HEK293 (cell line): ENCODE data around the gene MBD3L2.

Experiments used
- CTCF ChIA-PET: fragments of 350-600 bp; formaldehyde crosslinking; extraction: SDS; loops from one replicate; lab custom pipeline; 2021; ENCODE audit warnings: antibody characterized with exemption; lab: Yijun Ruan, JAX
- POLR2A ChIA-PET: fragments of 300-600 bp; formaldehyde crosslinking; extraction: SDS; loops from one replicate; lab custom pipeline; 2020; ENCODE audit warnings: antibody characterized with exemption, inconsistent platforms; lab: Yijun Ruan, JAX
- H3K27ac ChIP-seq: fragments of 200-500 bp; sonication (Bioruptor generic); 2 replicates; pipeline ENCODE4 v1.5.1; 2014; ENCODE audit warnings: low read depth, low read length, control low read depth, inconsistent platforms; ENCODE audit errors: extremely low read depth
- H3K36me3 ChIP-seq, 2 experiments: fragments of 200-500 bp in 1 of 2; sonication (Bioruptor generic) in 1 of 2; 1 replicate in 1 of 2; 2 replicates in 1 of 2; pipeline ENCODE4 v1.5.1; 2014 to 2017; ENCODE audit warnings: inconsistent platforms in 2 of 2, low read length in 2 of 2; ENCODE audit not compliant: control insufficient read depth in 2 of 2, insufficient read depth in 1 of 2
- H3K4me1 ChIP-seq: fragments of 200-500 bp; sonication (Bioruptor generic); 2 replicates; pipeline ENCODE4 v1.5.1; 2014; ENCODE audit warnings: mild to moderate bottlenecking, low read length, inconsistent platforms; ENCODE audit not compliant: control insufficient read depth, insufficient read depth
- H3K4me3 ChIP-seq: 2 replicates; pipeline ENCODE4 v1.5.1; 2011; ENCODE audit warnings: low read depth, mild to moderate bottlenecking, control low read depth, low read length, moderate library complexity
- H3K9me3 ChIP-seq: fragments of 200-500 bp; sonication (Bioruptor generic); 2 replicates; pipeline ENCODE4 v1.5.1; 2014; ENCODE audit warnings: low read depth, low read length, inconsistent platforms; ENCODE audit not compliant: control insufficient read depth, insufficient read depth
- EGR2 ChIP-seq: fragments of 450-650 bp; formaldehyde crosslinking; IDR thresholded peaks from 2 replicates; pipeline ENCODE4 v1.5.1; 2016; ENCODE audit warnings: low read depth, missing biosample characterization, missing genetic modification characterization
- GLIS1 ChIP-seq: fragments of 450-650 bp; formaldehyde crosslinking; IDR thresholded peaks from 2 replicates; pipeline ENCODE4 v1.5.1; 2016; ENCODE audit warnings: missing biosample characterization, missing genetic modification characterization
- GLIS2 ChIP-seq: fragments of 450-650 bp; formaldehyde crosslinking; IDR thresholded peaks from 2 replicates; pipeline ENCODE4 v1.5.1; 2016; ENCODE audit warnings: missing biosample characterization, missing genetic modification characterization
- KLF1 ChIP-seq: fragments of 450-650 bp; formaldehyde crosslinking; IDR thresholded peaks from 2 replicates; pipeline ENCODE4 v1.5.1; 2016; ENCODE audit warnings: missing biosample characterization, missing genetic modification characterization
- KLF16 ChIP-seq: fragments of 450-650 bp; formaldehyde crosslinking; IDR thresholded peaks from 2 replicates; pipeline ENCODE4 v1.5.1; 2017; ENCODE audit warnings: missing biosample characterization, missing genetic modification characterization
- KLF8 ChIP-seq: fragments of 450-650 bp; formaldehyde crosslinking; IDR thresholded peaks from 2 replicates; pipeline ENCODE4 v1.5.1; 2016; ENCODE audit warnings: missing biosample characterization, missing genetic modification characterization
- RBAK ChIP-seq: fragments of 450-650 bp; formaldehyde crosslinking; IDR thresholded peaks from 2 replicates; pipeline ENCODE4 v1.5.1; 2016; ENCODE audit warnings: missing biosample characterization, missing genetic modification characterization
- SETDB1 ChIP-seq: IDR thresholded peaks from one replicate; pipeline ENCODE4 v1.6.1; 2017; ENCODE audit warnings: mild to moderate bottlenecking, low read length, moderate library complexity, mixed read lengths; ENCODE audit not compliant: insufficient read length
- SP2 ChIP-seq: fragments of 450-650 bp; formaldehyde crosslinking; IDR thresholded peaks from 2 replicates; pipeline ENCODE4 v1.5.1; 2016; ENCODE audit warnings: missing biosample characterization, missing genetic modification characterization
- ZBTB7A ChIP-seq: fragments of 450-650 bp; formaldehyde crosslinking; IDR thresholded peaks from 2 replicates; pipeline ENCODE4 v1.5.1; 2016; ENCODE audit warnings: low read depth, missing biosample characterization, missing genetic modification characterization
- ZNF10 ChIP-seq: fragments of 450-650 bp; formaldehyde crosslinking; IDR thresholded peaks from 2 replicates; pipeline ENCODE4 v1.5.1; 2017; ENCODE audit warnings: missing biosample characterization, missing genetic modification characterization
- ZNF133 ChIP-seq: fragments of 450-650 bp; formaldehyde crosslinking; IDR thresholded peaks from 2 replicates; pipeline ENCODE4 v1.5.1; 2016; ENCODE audit warnings: missing biosample characterization, missing genetic modification characterization
- ZNF221 ChIP-seq: fragments of 450-650 bp; formaldehyde crosslinking; IDR thresholded peaks from 2 replicates; pipeline ENCODE4 v1.5.1; 2017; ENCODE audit warnings: missing biosample characterization, missing genetic modification characterization, borderline replicate concordance
- ZNF37A ChIP-seq: fragments of 450-650 bp; IDR thresholded peaks from 2 replicates; pipeline ENCODE4 v1.5.1; 2018; ENCODE audit warnings: missing biosample characterization, missing genetic modification characterization
- ZNF501 ChIP-seq: fragments of 450-650 bp; formaldehyde crosslinking; IDR thresholded peaks from 2 replicates; pipeline ENCODE4 v1.5.1; 2016; ENCODE audit warnings: missing biosample characterization, missing genetic modification characterization
- ZNF610 ChIP-seq: fragments of 450-650 bp; formaldehyde crosslinking; IDR thresholded peaks from 2 replicates; pipeline ENCODE4 v1.5.1; 2016; ENCODE audit warnings: missing biosample characterization, missing genetic modification characterization, borderline replicate concordance
- ZNF624 ChIP-seq: fragments of 450-650 bp; formaldehyde crosslinking; IDR thresholded peaks from 2 replicates; pipeline ENCODE4 v1.5.1; 2017; ENCODE audit warnings: missing biosample characterization, missing genetic modification characterization
- ZNF658 ChIP-seq: fragments of 450-650 bp; formaldehyde crosslinking; IDR thresholded peaks from 2 replicates; pipeline ENCODE4; 2016; ENCODE audit warnings: missing biosample characterization, missing genetic modification characterization
- ZNF792 ChIP-seq: fragments of 450-650 bp; formaldehyde crosslinking; IDR thresholded peaks from 2 replicates; pipeline ENCODE4 v1.5.1; 2016; ENCODE audit warnings: missing biosample characterization, missing genetic modification characterization
- ZXDB ChIP-seq: fragments of 450-650 bp; formaldehyde crosslinking; IDR thresholded peaks from 2 replicates; pipeline ENCODE4 v1.5.1; 2016; ENCODE audit warnings: missing biosample characterization, missing genetic modification characterization
- TF ChIP-seq, protein P1 (sequence below): fragments of 450-650 bp; formaldehyde crosslinking; IDR thresholded peaks from 2 replicates; pipeline ENCODE4 v1.5.1; 2016; ENCODE audit warnings: missing biosample characterization, missing genetic modification characterization
- TF ChIP-seq, protein P2 (sequence below): fragments of 450-650 bp; formaldehyde crosslinking; IDR thresholded peaks from 2 replicates; pipeline ENCODE4 v1.5.1; 2016; ENCODE audit warnings: missing biosample characterization, missing genetic modification characterization
- TF ChIP-seq, protein P3 (sequence below): fragments of 450-650 bp; formaldehyde crosslinking; IDR thresholded peaks from 2 replicates; pipeline ENCODE4 v1.5.1; 2016; ENCODE audit warnings: missing biosample characterization, missing genetic modification characterization
- TF ChIP-seq, protein P4 (sequence below): fragments of 450-650 bp; formaldehyde crosslinking; IDR thresholded peaks from 2 replicates; pipeline ENCODE4 v1.5.1; 2016; ENCODE audit warnings: missing biosample characterization, missing genetic modification characterization
- TF ChIP-seq, protein P5 (sequence below): sonication (generic); formaldehyde crosslinking; IDR thresholded peaks from 2 replicates; pipeline ENCODE4 v1.8.1; 2022; ENCODE audit warnings: mild to moderate bottlenecking, moderate library complexity, missing genetic modification reagents

The MBD3L2 gene

DNA sequence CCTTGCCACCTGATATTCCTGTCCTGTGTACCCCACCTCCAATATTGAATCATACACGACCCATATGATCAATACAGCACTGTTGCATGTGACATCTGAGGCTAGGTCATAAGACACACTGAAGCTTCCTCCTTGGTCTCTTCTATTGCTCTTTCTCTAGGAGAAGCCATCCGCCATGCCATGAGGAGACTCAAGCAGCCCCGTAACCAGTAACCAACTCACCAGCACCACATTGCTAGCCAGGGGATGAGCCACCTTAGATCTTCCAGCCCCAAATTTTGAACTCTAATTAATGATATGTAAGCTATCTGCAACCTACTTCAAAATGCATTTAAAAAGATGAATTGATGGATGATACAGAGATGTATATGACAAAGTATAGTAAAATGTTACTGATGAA lies 49.0 kb downstream of the MBD3L2 start:
- no peak overlapping the region for H3K27ac ChIP-seq
- no peaks in the 10 kb centered on the region for H3K36me3 ChIP-seq
- TF ChIP-seq SETDB1 (peak; percentile 25), ZNF133 (tag by site-specific recombination) (no peak)
- H3K4me1 ChIP-seq: no peaks in the 10 kb centered on the region
- no peak overlapping the region for H3K4me3 ChIP-seq
- POLR2A ChIA-PET: interaction anchor here (0.6 to 1.9 kb wide), 2 partner anchors 26 to 29 kb away, joined by 4 to 30 read pairs; partner anchors contain the start of gene ZNF557
- CTCF ChIA-PET: interaction anchor here (0.6 kb wide), 1 partner anchor 307 kb away, joined by 3 read pairs; no protein-coding TSS in a partner anchor
- H3K9me3 ChIP-seq: no peaks in the 10 kb centered on the region

DNA sequence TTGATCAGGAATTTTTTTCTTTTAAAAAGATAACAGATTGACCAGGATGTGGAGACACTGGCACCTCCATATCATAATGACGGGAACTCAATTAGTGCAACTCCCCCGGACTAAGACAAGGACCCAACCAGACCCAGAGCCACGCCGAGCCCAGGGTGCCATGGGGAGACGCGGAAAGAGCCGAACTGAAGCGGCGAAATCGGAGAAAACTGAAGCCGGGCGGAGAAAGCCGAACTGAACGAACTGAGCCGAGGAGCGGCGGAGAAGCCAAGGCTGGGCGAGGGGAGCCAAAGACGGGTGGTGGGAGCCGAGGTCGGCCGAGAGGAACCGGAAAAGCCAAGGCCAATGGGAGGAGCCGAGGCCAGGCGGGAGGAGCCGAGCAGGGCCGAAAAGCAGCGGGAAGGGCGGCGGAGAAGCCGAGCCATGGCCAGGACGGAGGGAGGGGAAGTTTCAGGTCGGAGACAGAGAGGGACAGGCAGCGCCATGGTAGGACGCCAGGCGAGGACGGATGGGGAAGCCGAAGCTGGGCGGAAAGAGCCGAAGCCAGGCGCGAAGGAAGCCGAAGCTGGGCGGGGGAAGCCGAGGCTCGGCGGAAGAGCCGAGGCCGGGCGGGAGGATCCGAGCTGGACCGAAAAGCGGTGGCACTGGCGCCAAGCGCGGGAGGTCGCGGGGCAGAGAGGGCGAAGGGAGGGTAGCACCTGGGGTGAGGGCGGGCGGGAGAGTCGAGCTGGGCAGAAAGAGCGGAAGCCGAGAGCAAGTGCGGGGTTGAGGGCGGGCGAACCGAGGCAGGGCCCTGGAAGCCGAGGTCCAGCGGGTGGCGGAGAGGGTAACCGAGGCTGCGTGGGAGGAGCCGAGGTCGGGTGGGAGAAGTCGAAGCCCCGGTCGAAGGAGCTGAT lies 49.8 kb downstream of the MBD3L2 start:
- Histone ChIP-seq H3K9me3 (no peaks in the 10 kb centered on the region), H3K4me1 (no peaks in the 10 kb centered on the region), H3K4me3 (peak overlapping the region; percentile 51), H3K36me3 (no peaks in the 10 kb centered on the region), H3K27ac (peak overlapping the region; percentile 89)
- CTCF ChIA-PET: interaction anchor here (0.6 to 5.1 kb wide), 8 partner anchors 11 to 1060 kb away, joined by 3 to 70 read pairs (median 3); no protein-coding TSS in a partner anchor
- POLR2A ChIA-PET: interaction anchor here (0.6 to 1.9 kb wide), 25 partner anchors 11 to 822 kb away, joined by 3 to 30 read pairs (median 4); partner anchors contain the start of genes INSR, MBD3L5 and ZNF557
- TF ChIP-seq ZNF658 (tag by site-specific recombination): no peak
- TF ChIP-seq ZNF624 (tag by site-specific recombination): no peak
- TF ChIP-seq ZXDB (tag by site-specific recombination): 0 out of 2 replicates have a peak, but pooled peaks have one; percentile 65
- peak; percentile 70; the same call in 1 of the 2 replicates for TF ChIP-seq KLF1 (tag by site-specific recombination)
- TF ChIP-seq KLF8 (tag by site-specific recombination): peak; percentile 77; the same call in 1 of the 2 replicates
- TF ChIP-seq ZNF501 (tag by site-specific recombination): 0 out of 2 replicates have a peak, but pooled peaks have one; percentile 38
- TF ChIP-seq, protein P1, sequence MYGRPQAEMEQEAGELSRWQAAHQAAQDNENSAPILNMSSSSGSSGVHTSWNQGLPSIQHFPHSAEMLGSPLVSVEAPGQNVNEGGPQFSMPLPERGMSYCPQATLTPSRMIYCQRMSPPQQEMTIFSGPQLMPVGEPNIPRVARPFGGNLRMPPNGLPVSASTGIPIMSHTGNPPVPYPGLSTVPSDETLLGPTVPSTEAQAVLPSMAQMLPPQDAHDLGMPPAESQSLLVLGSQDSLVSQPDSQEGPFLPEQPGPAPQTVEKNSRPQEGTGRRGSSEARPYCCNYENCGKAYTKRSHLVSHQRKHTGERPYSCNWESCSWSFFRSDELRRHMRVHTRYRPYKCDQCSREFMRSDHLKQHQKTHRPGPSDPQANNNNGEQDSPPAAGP (tag by site-specific recombination): peak; percentile 83; the same call in 1 of the 2 replicates
- TF ChIP-seq SP2 (tag by site-specific recombination): peak; percentile 88
- 0 out of 2 replicates have a peak, but pooled peaks have one; percentile 48 for TF ChIP-seq ZNF792
- TF ChIP-seq, protein P2, sequence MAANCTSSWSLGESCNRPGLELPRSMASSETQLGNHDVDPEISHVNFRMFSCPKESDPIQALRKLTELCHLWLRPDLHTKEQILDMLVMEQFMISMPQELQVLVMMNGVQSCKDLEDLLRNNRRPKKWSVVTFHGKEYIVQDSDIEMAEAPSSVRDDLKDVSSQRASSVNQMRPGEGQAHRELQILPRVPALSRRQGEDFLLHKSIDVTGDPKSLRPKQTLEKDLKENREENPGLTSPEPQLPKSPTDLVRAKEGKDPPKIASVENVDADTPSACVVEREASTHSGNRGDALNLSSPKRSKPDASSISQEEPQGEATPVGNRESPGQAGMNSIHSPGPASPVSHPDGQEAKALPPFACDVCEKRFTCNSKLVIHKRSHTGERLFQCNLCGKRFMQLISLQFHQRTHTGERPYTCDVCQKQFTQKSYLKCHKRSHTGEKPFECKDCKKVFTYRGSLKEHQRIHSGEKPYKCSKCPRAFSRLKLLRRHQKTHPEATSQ: 0 out of 2 replicates have a peak, but pooled peaks have one; percentile 55
- TF ChIP-seq, protein P3, sequence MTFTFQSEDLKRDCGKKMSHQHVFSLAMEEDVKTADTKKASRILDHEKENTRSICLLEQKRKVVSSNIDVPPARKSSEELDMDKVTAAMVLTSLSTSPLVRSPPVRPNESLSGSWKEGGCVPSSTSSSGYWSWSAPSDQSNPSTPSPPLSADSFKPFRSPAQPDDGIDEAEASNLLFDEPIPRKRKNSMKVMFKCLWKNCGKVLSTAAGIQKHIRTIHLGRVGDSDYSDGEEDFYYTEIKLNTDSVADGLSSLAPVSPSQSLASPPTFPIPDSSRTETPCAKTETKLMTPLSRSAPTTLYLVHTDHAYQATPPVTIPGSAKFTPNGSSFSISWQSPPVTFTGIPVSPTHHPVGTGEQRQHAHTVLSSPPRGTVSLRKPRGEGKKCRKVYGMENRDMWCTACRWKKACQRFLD: no peak
- peak; percentile 45; the same call in 1 of the 2 replicates for TF ChIP-seq ZNF10 (tag by site-specific recombination)
- no peak for TF ChIP-seq ZNF610 (tag by site-specific recombination)
- no peak for TF ChIP-seq SETDB1
- TF ChIP-seq, protein P4, sequence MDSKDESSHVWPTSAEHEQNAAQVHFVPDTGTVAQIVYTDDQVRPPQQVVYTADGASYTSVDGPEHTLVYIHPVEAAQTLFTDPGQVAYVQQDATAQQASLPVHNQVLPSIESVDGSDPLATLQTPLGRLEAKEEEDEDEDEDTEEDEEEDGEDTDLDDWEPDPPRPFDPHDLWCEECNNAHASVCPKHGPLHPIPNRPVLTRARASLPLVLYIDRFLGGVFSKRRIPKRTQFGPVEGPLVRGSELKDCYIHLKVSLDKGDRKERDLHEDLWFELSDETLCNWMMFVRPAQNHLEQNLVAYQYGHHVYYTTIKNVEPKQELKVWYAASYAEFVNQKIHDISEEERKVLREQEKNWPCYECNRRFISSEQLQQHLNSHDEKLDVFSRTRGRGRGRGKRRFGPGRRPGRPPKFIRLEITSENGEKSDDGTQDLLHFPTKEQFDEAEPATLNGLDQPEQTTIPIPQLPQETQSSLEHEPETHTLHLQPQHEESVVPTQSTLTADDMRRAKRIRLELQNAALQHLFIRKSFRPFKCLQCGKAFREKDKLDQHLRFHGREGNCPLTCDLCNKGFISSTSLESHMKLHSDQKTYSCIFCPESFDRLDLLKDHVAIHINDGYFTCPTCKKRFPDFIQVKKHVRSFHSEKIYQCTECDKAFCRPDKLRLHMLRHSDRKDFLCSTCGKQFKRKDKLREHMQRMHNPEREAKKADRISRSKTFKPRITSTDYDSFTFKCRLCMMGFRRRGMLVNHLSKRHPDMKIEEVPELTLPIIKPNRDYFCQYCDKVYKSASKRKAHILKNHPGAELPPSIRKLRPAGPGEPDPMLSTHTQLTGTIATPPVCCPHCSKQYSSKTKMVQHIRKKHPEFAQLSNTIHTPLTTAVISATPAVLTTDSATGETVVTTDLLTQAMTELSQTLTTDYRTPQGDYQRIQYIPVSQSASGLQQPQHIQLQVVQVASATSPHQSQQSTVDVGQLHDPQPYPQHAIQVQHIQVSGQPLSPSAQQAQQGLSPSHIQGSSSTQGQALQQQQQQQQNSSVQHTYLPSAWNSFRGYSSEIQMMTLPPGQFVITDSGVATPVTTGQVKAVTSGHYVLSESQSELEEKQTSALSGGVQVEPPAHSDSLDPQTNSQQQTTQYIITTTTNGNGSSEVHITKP (tag by site-specific recombination): peak; percentile 44; the same call in 1 of the 2 replicates
- TF ChIP-seq KLF16 (tag by site-specific recombination): peak; percentile 77
- TF ChIP-seq, protein P5, sequence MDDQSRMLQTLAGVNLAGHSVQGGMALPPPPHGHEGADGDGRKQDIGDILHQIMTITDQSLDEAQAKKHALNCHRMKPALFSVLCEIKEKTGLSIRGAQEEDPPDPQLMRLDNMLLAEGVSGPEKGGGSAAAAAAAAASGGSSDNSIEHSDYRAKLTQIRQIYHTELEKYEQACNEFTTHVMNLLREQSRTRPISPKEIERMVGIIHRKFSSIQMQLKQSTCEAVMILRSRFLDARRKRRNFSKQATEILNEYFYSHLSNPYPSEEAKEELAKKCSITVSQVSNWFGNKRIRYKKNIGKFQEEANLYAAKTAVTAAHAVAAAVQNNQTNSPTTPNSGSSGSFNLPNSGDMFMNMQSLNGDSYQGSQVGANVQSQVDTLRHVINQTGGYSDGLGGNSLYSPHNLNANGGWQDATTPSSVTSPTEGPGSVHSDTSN (CRISPR knock-in tag): no peak
- TF ChIP-seq ZNF37A (tag by site-specific recombination): no peak
- peak; percentile 79 for TF ChIP-seq GLIS1
- TF ChIP-seq RBAK (tag by site-specific recombination): no peak
- TF ChIP-seq ZBTB7A (tag by site-specific recombination): peak; percentile 54; the same call in 1 of the 2 replicates
- TF ChIP-seq GLIS2 (tag by site-specific recombination): peak; percentile 78
- peak; percentile 94 for TF ChIP-seq EGR2
- TF ChIP-seq ZNF221 (tag by site-specific recombination): no peak
